OCI-LY3 (cell line): ENCODE data around the gene RAP1GDS1.

Source experiments
- H2AFZ ChIP-seq: fragments of 200-600, 300-600 bp; shearing (Covaris generic); 2 replicates; pipeline ENCODE4 v1.6.0; 2014; ENCODE audit warnings: antibody characterized with exemption, low read depth, low read length
- H3K27ac ChIP-seq: fragments of 200-600, 300-600 bp; sonication (generic); 2 replicates; pipeline ENCODE4 v1.5.1; 2014; ENCODE audit warnings: mild to moderate bottlenecking, low read length, moderate library complexity, mixed read lengths
- H3K27me3 ChIP-seq: fragments of 200-600, 300-600 bp; sonication (generic); 2 replicates; pipeline ENCODE4 v1.6.1; 2014; ENCODE audit warnings: low read depth, low read length, mixed read lengths
- H3K36me3 ChIP-seq: fragments of 200-600, 300-600 bp; sonication (generic); replicated peaks from 2 replicates; pipeline ENCODE3; 2014; ENCODE audit warnings: low read depth, low read length, mixed read lengths
- H3K4me1 ChIP-seq: fragments of 300-600, 200-600 bp; sonication (generic); 2 replicates; pipeline ENCODE4 v1.6.1; 2014; ENCODE audit warnings: low read length, mixed read lengths
- H3K4me2 ChIP-seq: fragments of 200-600, 300-600 bp; sonication (generic); 2 replicates; pipeline ENCODE4 v1.6.1; 2014; ENCODE audit warnings: low read length, mixed read lengths
- H3K4me3 ChIP-seq: fragments of 300-600, 200-600 bp; sonication (generic); 2 replicates; pipeline ENCODE4 v1.5.1; 2014; ENCODE audit warnings: antibody characterized with exemption, mild to moderate bottlenecking, low read length, moderate library complexity
- H3K79me2 ChIP-seq: fragments of 300-600, 200-600 bp; shearing (Covaris generic); 2 replicates; pipeline ENCODE4 v1.6.1; 2014; ENCODE audit warnings: mild to moderate bottlenecking, low read length, mixed read lengths
- H3K9ac ChIP-seq: fragments of 300-600, 200-600 bp; shearing (Covaris generic); 2 replicates; pipeline ENCODE4 v1.6.0; 2014; ENCODE audit warnings: mild to moderate bottlenecking, low read length, moderate library complexity
- H3K9me3 ChIP-seq: fragments of 200-600, 300-600 bp; shearing (Covaris generic); 2 replicates; pipeline ENCODE4 v1.6.1; 2014; ENCODE audit warnings: low read length, mixed read lengths; ENCODE audit not compliant: insufficient read depth
- H4K20me1 ChIP-seq: fragments of 200-600, 300-600 bp; sonication (generic); 2 replicates; pipeline ENCODE4 v1.6.1; 2016; ENCODE audit warnings: low read length, mixed read lengths; ENCODE audit not compliant: insufficient read depth
- EZH2phosphoT487 ChIP-seq: fragments of 200-600 bp; shearing (Covaris generic); IDR thresholded peaks from 2 replicates; pipeline ENCODE4 v1.6.1; 2018; ENCODE audit warnings: antibody characterized with exemption, mixed run types, low read depth
- TF ChIP-seq, protein P1 (sequence below): fragments of 200-600, 300-600 bp; sonication (generic); IDR thresholded peaks from 2 replicates; pipeline ENCODE4 v1.5.1; 2014; ENCODE audit warnings: antibody characterized with exemption, low read length, low read depth

Gene RAP1GDS1

DNA sequence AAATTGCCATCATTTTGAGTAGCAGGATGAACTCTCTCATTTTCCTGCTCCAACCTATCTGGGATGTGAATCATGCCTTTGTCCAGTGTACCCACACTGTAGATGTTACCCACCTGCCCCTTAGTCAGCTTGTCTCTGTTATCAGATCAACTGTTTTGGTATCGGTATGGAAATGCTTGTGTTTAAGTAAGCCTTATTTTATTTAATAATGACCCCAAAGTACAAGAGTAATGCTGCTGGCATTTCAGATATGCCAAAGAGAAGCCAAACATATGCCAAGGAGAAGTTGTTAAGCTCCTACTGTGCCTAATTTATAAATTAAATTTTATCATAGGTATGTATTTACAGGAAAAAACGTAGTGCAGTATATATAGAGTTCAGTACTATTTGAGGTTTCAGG, 18.6 kb upstream of the RAP1GDS1 start:
- Histone ChIP-seq H3K27me3 (no peaks in the 10 kb centered on the region), H3K9ac (no peak overlapping the region), H3K27ac (no peak overlapping the region), H3K4me1 (no peaks in the 10 kb centered on the region), H3K9me3 (no peaks in the 10 kb centered on the region), H2AFZ (no peak overlapping the region), H3K4me3 (no peak overlapping the region), H3K36me3 (no peaks in the 10 kb centered on the region), H4K20me1 (no peaks in the 10 kb centered on the region), H3K79me2 (no peaks in the 10 kb centered on the region), H3K4me2 (no peak overlapping the region)
- TF ChIP-seq, protein P1, sequence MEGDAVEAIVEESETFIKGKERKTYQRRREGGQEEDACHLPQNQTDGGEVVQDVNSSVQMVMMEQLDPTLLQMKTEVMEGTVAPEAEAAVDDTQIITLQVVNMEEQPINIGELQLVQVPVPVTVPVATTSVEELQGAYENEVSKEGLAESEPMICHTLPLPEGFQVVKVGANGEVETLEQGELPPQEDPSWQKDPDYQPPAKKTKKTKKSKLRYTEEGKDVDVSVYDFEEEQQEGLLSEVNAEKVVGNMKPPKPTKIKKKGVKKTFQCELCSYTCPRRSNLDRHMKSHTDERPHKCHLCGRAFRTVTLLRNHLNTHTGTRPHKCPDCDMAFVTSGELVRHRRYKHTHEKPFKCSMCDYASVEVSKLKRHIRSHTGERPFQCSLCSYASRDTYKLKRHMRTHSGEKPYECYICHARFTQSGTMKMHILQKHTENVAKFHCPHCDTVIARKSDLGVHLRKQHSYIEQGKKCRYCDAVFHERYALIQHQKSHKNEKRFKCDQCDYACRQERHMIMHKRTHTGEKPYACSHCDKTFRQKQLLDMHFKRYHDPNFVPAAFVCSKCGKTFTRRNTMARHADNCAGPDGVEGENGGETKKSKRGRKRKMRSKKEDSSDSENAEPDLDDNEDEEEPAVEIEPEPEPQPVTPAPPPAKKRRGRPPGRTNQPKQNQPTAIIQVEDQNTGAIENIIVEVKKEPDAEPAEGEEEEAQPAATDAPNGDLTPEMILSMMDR = no peak
- no peak for TF ChIP-seq EZH2phosphoT487

DNA sequence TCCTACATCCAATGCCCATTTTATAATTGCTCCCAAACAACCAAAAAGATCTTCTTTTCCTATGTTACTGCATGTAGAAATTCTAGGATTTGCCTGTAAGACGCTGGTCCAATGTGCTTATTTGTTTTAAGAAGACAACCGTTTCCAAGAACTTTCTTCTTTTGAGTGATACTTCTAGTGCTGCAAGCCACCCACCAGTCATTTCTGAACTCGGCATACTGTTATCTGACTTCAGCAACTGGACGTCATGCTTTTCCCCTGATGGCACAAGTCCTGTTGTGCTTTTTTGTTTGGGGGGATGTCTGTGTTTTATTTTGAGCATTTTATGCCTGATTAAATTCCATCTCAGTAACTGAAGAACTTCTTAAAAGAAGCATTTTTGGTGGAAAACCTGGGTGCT, 16.0 kb upstream of the RAP1GDS1 start:
- H3K9ac ChIP-seq = no peak overlapping the region
- 0 out of 2 replicates have a peak, but pooled peaks cover 3% of the 10 kb centered on the region for H3K9me3 ChIP-seq
- H2AFZ ChIP-seq = no peak overlapping the region
- H3K27me3 ChIP-seq = no peaks in the 10 kb centered on the region
- no peak overlapping the region for H3K4me3 ChIP-seq
- no peaks in the 10 kb centered on the region for H4K20me1 ChIP-seq
- H3K4me1 ChIP-seq = peaks cover 6% of the 10 kb centered on the region
- H3K79me2 ChIP-seq = no peaks in the 10 kb centered on the region
- H3K4me2 ChIP-seq = no peak overlapping the region
- no peaks in the 10 kb centered on the region for H3K36me3 ChIP-seq
- TF ChIP-seq EZH2phosphoT487 = no peak
- TF ChIP-seq, protein P1 = no peak
- H3K27ac ChIP-seq = no peak overlapping the region

DNA sequence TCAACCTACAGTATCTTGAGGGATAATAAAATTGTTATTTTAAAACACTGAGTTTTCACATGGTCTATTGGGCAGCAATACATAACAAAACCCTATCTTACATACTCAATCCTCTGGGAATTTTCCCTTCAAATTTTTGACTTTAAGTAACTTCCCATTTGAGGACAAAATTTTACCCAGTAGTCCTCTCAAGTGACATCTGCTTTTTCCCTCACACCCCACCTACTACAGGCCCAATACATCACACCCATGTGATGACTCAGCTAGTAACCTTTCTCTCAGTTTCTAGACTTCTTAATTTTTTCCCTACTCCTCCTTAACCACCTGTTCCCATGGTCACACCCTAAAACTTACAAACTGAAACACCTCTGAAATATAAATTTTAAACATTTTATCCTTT, 12.2 kb upstream of the RAP1GDS1 start:
- Histone ChIP-seq H3K9ac (no peak overlapping the region), H3K79me2 (no peaks in the 10 kb centered on the region), H4K20me1 (no peaks in the 10 kb centered on the region), H3K4me1 (peaks cover 6% of the 10 kb centered on the region), H3K4me2 (no peak overlapping the region), H3K27ac (no peak overlapping the region), H3K4me3 (no peak overlapping the region), H3K36me3 (no peaks in the 10 kb centered on the region), H2AFZ (peak overlapping the region; percentile 64; the same call in 1 of the 2 replicates), H3K27me3 (no peaks in the 10 kb centered on the region), H3K9me3 (0 out of 2 replicates have a peak, but pooled peaks cover 3% of the 10 kb centered on the region)
- TF ChIP-seq, protein P1 = no peak
- no peak for TF ChIP-seq EZH2phosphoT487

DNA sequence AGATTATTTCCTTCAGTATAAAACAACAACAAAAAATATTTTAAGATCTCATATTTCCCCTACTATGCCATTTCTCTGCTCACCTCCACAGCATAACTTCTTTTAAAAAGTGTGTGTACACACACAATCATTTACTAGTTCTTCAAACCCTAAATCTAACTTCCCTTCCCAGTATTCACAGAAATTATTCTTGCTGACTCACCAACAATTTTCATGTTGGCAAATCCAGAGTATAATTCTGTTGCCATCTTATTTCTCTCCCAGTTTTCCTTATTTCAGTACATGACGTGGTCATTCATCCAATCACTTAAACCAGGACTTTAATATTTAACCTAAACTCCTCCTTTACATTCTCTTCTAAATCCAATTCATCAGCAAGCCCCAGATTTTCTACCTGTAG, 11.4 kb upstream of the RAP1GDS1 start:
- no peak overlapping the region for H2AFZ ChIP-seq
- no peaks in the 10 kb centered on the region for H4K20me1 ChIP-seq
- peaks cover 12% of the 10 kb centered on the region for H3K4me1 ChIP-seq
- H3K4me2 ChIP-seq = no peak overlapping the region
- no peaks in the 10 kb centered on the region for H3K79me2 ChIP-seq
- TF ChIP-seq, protein P1 = no peak
- no peak for TF ChIP-seq EZH2phosphoT487
- no peak overlapping the region for H3K9ac ChIP-seq
- no peaks in the 10 kb centered on the region for H3K36me3 ChIP-seq
- H3K27me3 ChIP-seq = no peaks in the 10 kb centered on the region
- 0 out of 2 replicates have a peak, but pooled peaks cover 3% of the 10 kb centered on the region for H3K9me3 ChIP-seq
- H3K27ac ChIP-seq = no peak overlapping the region
- H3K4me3 ChIP-seq = no peak overlapping the region
